G401.6 (cell line): ENCODE data around the gene PROSER2.
A peak's percentile ranks its signal among the peaks of the same experiment; 100 is the strongest.

ENCODE experiments used
- FAIRE-seq: peaks from 2 replicates; lab custom pipeline; 2012; peaks lifted over from hg19 to GRCh38; lab: Jason Lieb, UNC

Gene PROSER2

DNA sequence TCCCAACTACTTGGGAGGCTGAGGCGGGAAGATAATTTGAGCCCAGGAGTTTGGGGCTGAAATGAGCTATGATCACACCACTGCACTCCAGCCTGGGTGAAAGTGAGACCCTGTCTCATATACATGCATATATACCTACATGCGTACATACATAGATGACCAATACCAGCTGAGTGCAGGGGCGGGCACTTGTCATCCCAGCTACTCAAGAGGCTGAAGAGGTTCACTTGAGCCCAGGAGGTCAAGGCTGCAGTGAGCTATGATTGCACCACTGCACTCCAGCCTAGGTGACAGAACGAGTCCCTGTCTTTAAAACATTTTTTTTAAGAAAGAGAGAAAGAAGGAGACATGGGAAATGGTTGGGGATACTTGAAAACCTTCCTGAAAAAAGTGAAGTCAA lies 17.4 kb upstream of the PROSER2 start:
- FAIRE-seq, result no peak

DNA sequence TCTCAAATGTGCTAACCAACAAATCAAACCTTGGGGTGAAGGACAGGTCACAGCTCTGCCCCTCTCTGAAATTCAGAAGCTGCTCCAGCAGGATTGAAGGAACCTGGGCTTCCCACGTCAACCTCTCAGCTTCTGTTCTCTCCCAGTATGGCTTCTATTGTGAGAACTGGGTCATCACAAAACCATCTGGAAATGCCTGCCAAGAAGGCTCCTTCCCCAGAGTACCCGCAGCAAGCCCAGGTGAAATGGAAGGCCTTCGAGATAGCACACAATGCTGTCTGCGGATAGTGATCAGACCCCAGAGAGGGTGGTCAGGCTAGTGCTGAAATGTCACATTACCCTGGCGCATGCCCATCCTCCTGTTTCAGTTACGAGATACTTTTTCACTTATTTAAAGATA lies 16.4 kb upstream of the PROSER2 start:
- FAIRE-seq, result no peak

DNA sequence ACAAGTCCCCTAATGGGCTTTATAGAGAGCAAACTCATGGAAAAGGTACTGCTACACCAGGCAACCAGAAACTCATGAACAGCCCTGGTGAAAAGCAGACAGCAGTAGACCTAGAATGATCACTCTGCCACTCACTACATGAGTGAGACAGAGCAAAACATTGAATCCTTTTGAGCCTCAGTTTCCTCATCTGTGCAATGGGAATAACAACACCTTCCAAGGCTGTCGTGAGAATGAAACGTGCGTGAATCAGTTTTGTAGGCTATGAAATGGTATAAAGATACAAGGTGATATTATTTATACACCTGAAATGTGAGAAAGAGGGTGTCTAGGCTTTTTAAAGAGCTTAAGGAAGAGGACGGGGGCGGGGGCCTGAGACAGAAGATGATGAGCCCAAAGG lies 14.3 kb upstream of the PROSER2 start:
- FAIRE-seq, result no peak

DNA sequence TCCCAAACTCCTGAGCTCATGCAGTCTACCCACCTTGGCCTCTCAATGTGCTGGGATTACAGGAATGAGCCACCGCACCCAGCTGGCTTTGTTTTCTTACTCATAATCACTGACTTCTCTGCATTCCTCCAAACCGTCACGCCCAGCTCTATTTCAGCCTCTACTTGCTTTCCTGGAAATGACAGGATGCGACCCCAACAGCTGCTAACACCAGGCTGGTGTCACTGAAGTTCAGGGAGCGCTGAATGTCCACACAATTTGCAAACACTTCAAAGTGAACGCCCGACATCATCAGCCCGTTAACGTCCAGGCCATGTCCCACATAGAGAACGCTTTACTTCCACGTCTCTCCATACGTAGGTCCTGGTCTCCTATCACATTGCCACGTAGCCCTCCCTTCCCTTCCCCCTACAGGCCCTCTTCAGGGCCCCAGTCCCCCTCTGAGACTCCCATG lies 12.8 kb upstream of the PROSER2 start:
- no peak for FAIRE-seq

DNA sequence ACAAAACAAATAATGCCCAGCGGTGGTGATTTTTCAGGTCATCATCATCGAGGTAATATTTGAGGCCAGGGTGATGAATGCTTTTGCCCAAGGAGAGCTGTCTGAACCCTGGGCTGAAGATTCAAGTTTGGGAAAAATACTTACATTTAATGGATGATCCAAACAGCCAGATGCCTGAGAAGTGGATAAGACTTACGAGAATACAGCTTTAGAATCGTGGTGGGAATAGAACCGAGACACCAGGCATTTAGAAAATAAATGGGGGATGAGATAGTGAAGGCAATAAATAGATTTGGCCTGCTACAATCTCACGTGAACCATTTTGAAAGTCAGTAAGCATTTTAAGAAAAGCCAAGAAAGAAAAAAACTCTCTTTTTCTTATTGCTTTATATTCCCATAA lies 12.2 kb upstream of the PROSER2 start:
- FAIRE-seq, result no peak

DNA sequence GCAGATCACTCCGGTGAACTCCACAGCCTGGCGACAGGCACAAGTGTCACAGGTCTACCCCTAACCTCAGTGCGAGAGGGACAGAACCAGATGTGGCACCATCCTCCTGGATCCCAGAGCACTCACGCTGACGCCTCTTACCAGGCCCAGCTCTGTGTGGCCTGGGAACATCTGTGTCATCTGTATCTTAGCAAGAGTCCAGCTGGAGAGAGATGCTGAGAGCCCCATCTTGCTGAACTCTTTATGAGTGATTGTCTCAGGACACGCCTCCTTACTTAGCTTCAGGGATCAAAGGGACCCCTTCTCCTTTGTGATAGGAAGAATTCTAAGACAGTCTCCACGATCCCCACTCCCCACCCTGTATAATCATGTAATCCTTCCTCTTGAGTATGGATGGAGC lies 10.0 kb upstream of the PROSER2 start:
- no peak for FAIRE-seq

DNA sequence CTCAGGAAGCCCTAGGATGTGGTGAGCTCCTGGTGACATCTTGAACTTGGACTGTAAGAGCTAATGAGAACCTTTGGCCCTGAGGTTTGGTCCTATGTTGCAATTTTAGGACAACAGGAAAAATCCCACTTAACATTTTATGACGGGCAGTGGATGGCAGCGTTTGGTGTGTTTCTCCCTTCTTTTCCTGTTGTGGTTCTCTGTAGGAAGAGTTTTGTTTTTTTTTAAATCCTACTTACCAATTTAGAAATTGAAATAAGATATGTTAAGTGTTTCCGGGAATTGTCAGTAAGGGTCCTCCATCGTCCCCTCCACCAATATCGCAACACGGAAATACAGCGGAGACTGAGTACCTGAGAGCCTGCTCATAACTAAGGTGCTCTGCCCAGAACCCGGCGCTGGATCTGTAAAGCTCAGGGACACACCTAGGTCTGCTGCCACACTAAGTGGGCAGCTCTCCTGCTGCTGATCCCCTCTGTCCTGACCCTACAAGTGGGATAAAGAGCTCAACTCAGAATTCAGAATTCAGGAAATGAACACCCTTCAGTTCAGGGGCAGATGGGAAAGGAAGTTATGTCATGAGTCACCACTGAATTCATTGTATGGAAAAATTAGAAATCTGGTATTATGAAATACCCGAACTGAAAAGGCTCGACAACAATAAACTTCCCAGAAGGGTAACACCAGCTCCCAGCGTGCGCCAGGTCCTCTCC lies 9.1 kb upstream of the PROSER2 start:
- no peak for FAIRE-seq

DNA sequence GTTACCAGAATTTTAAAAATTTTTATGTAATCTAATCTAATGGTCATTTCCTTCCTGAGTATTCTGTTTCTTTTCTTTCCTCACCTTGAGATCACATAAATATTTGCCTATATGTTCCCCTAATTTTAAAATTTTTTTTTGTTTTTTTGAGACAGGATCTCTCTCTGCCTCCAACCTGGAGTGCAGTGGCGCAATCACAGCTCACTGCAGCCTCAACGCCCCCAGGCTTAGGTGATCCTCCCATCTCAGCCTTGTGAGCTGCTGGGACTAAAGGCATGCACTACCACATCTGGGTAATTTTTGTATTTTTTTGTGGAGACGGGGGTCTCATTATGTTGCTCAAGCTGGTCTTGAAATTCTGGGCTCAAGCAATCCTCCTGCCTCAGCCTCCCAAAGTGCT lies 4.1 kb upstream of the PROSER2 start:
- FAIRE-seq, result no peak

DNA sequence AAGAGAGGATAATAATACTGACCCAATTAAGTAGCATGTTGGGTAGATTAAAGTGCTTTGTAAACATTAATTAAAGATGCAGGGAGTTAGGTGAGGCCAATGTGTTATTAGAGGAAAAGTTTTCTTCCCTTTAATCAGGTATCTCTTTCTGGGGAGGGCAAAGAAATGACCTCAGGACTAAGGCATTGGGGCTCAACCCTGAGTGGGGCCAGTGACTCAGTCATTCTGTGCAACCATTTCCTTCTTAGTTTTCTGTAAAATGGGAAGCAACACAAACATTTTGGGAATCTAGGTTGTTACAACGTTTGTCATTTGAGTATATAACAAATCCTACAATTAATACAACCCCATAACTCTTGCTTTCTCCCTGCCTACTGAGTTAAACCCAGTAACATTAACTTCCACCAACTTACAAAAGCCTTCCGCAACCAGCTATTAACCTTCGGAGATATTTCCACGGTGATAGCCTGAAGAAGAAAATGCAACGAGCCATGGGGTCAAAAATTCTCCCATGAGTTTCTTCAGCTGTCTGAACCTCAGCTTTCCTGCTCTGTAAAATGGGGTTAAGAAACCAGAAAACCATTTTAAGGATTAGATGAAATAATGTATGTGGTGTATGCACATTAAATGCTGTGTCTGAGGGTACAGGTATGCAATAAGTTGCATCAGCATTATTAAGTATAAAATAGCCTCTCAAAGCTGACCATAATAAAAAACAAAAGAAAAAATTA lies 965 bp upstream of the PROSER2 start:
- FAIRE-seq, result no peak

DNA sequence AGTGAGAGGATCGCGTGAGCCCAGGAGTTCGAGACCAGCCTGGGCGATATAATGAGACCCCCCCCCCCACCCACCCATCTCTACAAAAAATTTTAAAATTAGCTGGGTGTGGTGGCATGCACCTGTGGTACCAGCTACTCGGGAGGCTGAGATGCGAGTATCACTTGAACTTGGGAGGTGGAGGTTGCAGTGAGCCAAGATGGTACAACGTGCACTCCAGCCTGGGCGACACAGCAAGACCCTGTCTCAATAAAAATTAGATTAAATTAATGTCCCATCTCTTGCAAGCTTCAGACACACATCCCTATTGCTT lies 391 bp upstream of the PROSER2 start:
- FAIRE-seq, result no peak

DNA sequence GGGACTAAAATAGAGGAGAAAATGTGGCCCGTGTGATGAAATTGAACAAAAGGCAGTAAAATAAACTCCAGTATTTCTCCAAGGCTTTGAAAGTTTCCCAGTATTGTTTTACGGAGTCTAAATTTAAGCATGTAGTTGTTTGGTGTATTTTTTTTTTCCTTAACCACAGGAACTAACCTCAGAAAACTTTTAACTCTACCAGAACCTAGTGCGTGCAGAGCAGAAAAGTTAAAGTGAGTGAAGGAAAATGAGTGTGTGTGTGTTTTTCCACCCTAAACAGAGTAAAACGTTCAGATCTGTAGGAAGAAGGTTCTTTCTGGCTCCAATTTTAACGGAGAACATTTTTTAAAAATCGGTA lies 812 bp downstream of the PROSER2 start:
- no peak for FAIRE-seq

DNA sequence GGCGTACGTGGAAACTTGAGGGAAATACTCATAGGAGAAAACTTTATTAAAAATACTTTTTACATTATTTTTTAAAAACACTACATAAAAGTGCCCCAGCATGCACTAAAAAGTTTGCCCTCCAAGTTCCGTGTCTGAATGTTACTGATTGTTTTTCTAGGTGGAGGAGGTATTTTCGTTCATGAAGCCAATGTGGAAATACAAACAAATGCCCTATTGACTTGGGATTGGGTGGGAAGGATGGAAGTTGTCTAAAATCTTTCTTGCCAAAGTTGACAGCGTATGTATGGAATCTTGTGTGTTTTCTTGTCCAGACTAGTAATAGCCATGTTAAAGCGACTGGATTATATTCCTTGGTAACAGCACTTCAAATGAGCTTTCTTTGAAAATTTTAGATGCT lies 1.2 kb downstream of the PROSER2 start:
- FAIRE-seq, result no peak

DNA sequence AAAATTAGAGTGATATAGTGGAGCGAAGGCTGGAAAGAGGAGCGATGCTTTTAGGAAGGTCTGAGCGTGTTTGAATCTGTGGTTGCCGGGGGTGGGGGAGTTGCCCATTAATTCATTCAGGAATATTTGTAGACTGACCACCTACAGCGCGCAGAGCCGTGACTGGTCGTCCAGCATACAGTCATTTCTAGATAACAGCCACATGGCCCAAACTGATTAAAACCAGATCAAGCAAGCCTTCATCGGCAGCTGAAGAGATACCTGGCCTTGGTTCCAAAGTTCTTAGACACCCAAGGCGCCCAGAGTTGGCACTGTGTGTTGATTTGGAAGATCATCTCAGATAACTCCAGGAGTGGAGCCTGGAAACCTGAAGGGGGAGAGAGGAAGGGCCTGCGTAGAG lies 1.7 kb downstream of the PROSER2 start:
- FAIRE-seq, result no peak

DNA sequence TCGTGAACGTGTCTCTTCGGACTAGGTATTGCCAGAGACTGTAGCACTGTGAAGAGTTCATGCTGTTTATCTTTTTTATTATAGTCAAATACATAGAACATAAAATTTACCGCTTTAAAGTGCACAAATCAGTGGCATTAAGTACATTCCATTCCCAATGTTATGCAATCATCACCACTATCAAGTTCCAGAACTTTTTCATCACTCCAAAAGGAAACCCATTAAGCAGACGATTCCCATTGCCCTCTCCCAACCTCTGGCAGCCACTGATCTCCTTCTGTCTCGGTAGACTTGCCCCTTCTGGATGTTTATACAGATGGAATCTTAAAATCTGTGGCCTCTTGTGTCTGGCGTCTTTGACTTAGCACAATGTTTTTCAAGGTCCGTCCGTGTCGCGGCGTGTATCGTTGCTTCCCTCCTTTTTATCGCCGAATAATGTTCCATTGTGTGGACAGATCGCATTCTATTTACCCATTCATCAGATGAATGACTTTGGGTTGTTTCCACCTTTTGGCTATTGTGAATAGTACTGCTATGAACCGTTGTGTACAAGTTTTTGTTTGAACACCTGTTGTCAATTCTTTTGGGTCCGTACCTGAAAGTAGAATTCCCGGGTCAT lies 2.7 kb downstream of the PROSER2 start:
- no peak for FAIRE-seq

DNA sequence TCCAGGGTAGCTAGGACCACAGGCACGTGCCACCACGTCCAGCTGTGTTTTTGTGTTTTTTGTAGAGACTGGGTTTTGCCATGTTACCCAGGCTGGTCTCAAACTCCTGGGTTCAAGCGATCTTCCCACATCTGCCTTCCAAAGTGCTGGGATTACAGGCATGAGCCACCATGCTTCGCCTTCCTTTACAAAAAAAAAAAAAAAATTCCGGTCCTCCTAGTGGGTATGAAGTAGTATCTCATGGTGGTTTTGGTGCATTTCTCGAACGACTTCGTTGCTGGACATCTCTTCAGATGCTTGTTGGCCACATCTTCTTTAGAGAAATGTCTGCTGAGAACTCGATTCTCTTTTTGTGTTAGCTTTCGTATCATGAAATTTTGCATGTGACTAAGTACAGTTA lies 3.9 kb downstream of the PROSER2 start:
- FAIRE-seq, result no peak

DNA sequence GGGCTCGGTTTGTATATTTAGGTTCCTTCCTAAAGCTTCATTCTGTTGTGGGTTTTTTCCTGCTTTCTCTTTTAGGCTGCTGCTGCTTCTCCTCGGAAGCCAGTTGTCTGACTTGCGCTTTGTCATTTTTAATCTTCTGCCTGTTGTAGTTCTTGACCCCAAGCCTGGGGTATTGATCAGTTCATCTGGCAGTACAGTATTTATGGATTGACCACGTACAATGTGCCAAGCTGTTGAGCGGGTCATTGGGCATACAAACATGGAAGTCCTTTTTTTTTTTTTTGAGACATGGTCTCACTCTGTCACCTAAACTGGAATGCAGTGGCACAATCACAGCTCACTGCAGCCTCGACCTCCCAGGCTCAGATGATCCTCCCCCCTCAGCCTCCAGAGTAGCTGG lies 4.3 kb downstream of the PROSER2 start:
- no peak for FAIRE-seq

DNA sequence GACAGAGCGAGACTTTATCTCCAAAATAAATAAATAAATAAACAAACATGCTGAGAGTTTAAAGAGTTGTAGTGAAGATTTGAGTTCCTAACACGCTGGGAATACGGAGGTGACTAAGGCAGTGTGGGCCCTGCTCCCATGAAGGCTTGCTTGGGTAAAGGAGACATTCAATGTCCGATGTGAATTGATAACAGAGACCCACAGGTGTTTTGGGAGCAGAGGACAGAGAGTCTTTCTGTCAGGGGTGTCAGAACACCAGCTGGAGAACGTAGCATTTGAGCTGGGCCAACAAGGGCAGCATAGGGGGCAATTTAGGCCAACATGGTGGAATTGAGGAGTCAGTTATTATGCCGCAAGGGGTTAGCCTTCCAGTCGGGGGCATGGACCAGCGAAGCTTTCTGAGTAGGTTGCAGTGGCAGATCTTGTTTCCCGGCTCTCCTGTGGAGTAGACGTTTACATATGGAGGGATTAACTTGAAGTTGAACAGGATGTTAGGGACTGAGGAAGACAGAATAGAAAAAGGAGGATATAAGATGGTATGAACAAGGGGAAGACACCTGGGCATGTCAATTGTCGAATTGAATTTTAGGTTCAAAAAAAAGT lies 5.6 kb downstream of the PROSER2 start:
- no peak for FAIRE-seq

DNA sequence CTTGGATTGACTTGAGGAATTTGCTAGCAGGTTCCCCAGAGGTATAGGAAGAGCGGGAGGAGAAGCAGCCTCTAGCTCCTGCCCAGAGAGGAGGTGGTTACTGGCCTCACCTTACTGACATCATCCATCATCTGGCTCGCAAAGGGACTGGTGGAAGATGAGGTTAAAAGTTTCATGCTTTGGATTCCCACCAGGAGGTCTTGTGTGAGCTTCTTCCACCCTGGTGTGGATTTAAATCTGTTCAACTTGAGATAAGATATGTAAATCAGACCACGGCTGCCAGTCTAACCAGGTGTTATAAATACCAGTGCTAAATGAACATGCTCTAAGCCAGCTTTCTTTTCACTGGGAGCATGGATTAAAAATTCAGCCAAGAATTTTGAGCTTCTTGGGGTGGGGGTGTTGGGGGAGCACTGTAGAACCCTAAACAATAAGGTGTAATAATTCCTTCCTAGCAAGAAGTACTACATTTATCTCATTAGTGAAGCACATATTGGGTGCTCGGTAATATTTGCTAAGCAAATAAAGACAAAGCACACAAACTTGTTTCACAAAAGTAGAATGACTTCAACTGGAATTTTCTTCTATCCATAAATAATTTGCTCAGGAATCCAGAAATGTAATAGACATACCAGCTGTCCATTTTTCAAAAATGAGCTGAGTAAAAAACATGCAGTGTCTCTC lies 7.8 kb downstream of the PROSER2 start:
- FAIRE-seq, result no peak

DNA sequence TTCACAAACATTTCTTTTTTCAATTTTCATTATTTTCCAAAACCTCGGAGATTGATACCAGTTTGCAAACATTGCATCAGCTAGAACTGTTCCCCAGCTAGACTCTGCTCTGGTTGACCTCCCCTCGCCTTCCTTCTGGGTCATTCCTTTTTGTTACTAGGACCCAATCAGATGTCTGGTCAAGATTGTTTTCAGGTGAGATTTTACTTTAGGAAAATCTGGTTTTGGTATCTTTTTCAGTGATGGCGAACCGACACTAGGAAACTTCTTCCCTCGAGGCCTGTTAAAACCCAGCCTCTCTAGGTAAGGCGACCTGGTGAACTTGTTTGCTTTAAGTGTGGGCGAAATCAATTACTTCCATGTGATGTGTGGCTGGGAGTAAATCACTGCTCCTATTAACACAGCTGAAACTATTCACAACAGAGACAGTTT lies 8.4 kb downstream of the PROSER2 start:
- FAIRE-seq, result no peak

DNA sequence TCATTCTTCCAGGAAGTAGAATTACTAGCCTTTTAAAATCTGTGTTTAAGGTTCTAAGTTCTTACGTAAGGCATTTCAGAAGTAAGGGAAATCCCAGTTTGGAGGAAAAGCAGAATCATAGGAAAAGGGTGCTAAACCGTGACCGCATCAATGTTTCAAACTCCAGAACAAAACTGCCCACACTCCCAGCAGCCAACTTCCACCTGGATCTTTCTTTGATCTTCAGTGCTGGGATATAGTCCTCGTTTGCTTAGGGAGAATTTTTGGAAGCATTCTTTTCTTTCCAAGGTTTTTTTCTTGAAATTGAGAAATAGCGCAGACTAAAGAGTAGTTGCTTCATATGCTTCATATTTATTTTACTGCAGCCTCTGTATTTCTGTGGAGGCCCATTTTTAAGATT lies 8.9 kb downstream of the PROSER2 start:
- FAIRE-seq, result peak; percentile 13

DNA sequence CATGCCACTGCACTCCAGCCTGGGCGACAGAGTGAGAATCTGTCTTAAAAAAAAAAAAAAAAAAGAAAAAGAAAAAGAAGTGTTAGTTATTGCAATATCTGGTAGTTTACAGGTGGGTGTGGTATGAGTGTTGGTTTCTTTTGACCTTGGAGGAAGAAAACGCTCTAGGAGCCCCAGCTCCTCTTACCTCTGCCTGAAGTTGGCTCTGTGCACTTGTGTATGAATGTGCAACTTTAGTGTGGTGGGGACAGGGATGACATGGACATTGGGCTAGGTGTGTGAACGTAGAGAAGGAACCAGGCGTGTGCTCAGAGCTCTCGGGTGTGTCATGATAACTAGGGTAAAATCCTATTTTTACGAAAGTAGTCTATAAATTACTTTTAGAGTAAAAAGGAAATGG lies 11.9 kb downstream of the PROSER2 start:
- no peak for FAIRE-seq

DNA sequence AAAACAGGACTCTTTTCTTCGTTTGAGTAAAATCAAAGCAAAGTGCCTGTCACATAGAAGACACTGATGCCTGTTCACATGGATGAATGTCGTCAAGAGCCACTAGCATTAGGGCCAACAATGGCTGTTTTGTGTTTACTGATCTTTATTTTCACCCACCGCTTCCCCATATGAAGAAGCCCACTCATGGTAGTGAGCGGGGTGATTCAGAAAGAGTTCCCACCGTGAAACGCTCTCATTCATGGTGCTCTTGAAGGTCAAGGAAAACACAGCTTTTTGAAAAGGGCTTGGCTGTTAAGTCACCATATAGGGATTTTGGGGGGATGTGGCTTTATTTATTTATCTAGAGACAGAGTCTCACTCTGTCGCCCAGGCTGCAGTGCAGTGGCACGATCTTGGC lies 12.5 kb downstream of the PROSER2 start:
- no peak for FAIRE-seq
